Duodenal mucosa (tissue), 2 donors: ENCODE data around the gene ZNF22.

Experiments used
- H3K27ac ChIP-seq: one replicate; pipeline ENCODE4 v1.7.0; 2013; ENCODE audit warnings: low read depth, low read length
- H3K27me3 ChIP-seq, 2 donors: one replicate each; pipeline ENCODE4 v1.7.0; 2013; ENCODE audit warnings: low read length in 2 of 2, control low read depth in 1 of 2; ENCODE audit not compliant: insufficient read depth in 2 of 2, control insufficient read depth in 1 of 2
- H3K36me3 ChIP-seq, 2 donors: one replicate each; pipeline ENCODE4 v1.7.0; 2013; ENCODE audit warnings: low read length in 2 of 2, control low read depth in 1 of 2; ENCODE audit not compliant: insufficient read depth in 2 of 2, control insufficient read depth in 1 of 2
- H3K4me1 ChIP-seq, 2 donors: one replicate each; pipeline ENCODE4 v1.7.0; 2013; ENCODE audit warnings: low read length in 2 of 2, control low read depth in 1 of 2; ENCODE audit not compliant: insufficient read depth in 2 of 2, control insufficient read depth in 1 of 2
- H3K4me3 ChIP-seq, 2 donors: one replicate each; pipeline ENCODE4 v1.7.0; 2013; ENCODE audit warnings: low read length in 2 of 2, low read depth in 1 of 2
- H3K9ac ChIP-seq, 2 donors: one replicate each; pipeline ENCODE4 v1.7.0; 2013; ENCODE audit warnings: low read length in 2 of 2, low read depth in 1 of 2
- H3K9me3 ChIP-seq, 2 donors: one replicate each; pipeline ENCODE4 v1.7.0; 2013; ENCODE audit warnings: low read length in 2 of 2, control low read depth in 1 of 2; ENCODE audit not compliant: control insufficient read depth in 1 of 2

ZNF22 gene

GRCh38 chr10:45015590-45015989, 14.9 kb downstream of the ZNF22 start:
- no peaks in the 10 kb centered on the region for H3K4me1 ChIP-seq
- no peaks in the 10 kb centered on the region for H3K36me3 ChIP-seq
- no peak overlapping the region for H3K4me3 ChIP-seq
- no peak overlapping the region for H3K27ac ChIP-seq
- no peak overlapping the region for H3K9ac ChIP-seq
- H3K27me3 ChIP-seq: no peaks in the 10 kb centered on the region
- H3K9me3 ChIP-seq: no peaks in the 10 kb centered on the region

- H3K27me3 ChIP-seq: no peaks in the 10 kb centered on the region
- no peak overlapping the region for H3K4me3 ChIP-seq
- H3K4me1 ChIP-seq: no peaks in the 10 kb centered on the region
- no peak overlapping the region for H3K27ac ChIP-seq
- H3K36me3 ChIP-seq: no peaks in the 10 kb centered on the region
- no peak overlapping the region for H3K9ac ChIP-seq
- no peaks in the 10 kb centered on the region for H3K9me3 ChIP-seq
Observed at GRCh38 chr10:45023426-45023825, 22.7 kb downstream of the ZNF22 start.

GRCh38 chr10:45034301-45034700, 33.6 kb downstream of the ZNF22 start:
- H3K4me1 ChIP-seq: no peaks in the 10 kb centered on the region
- H3K27me3 ChIP-seq: peaks cover 0 to 8% of the 10 kb centered on the region in 2 donors
- no peaks in the 10 kb centered on the region for H3K36me3 ChIP-seq

GRCh38 chr10:45035673-45036072, 35.0 kb downstream of the ZNF22 start:
- Histone ChIP-seq H3K4me3 (no peak overlapping the region), H3K9ac (no peak overlapping the region), H3K36me3 (no peaks in the 10 kb centered on the region)

More at GRCh38 chr10:45034301-45034700, 33.6 kb downstream of the ZNF22 start:
- H3K4me3 ChIP-seq: no peak overlapping the region
- no peak overlapping the region for H3K27ac ChIP-seq
- peaks cover 0 to 3% of the 10 kb centered on the region in 2 donors for H3K9me3 ChIP-seq
- H3K9ac ChIP-seq: no peak overlapping the region

GRCh38 chr10:45040921-45041542, 40.3 kb downstream of the ZNF22 start:
- Histone ChIP-seq H3K27me3 (no peaks in the 10 kb centered on the region), H3K9ac (no peak overlapping the region), H3K4me3 (no peak overlapping the region), H3K36me3 (no peaks in the 10 kb centered on the region), H3K27ac (no peak overlapping the region), H3K4me1 (no peaks in the 10 kb centered on the region), H3K9me3 (no peaks in the 10 kb centered on the region)

More at GRCh38 chr10:45035673-45036072, 35.0 kb downstream of the ZNF22 start:
- Histone ChIP-seq H3K9me3 (peaks cover 0 to 3% of the 10 kb centered on the region in 2 donors), H3K27ac (no peak overlapping the region), H3K4me1 (no peaks in the 10 kb centered on the region), H3K27me3 (peaks cover 0 to 8% of the 10 kb centered on the region in 2 donors)

GRCh38 chr10:45044290-45044689, 43.6 kb downstream of the ZNF22 start:
- no peak overlapping the region for H3K9ac ChIP-seq
- H3K9me3 ChIP-seq: no peaks in the 10 kb centered on the region
- H3K27ac ChIP-seq: no peak overlapping the region
- no peaks in the 10 kb centered on the region for H3K36me3 ChIP-seq
- H3K4me1 ChIP-seq: no peaks in the 10 kb centered on the region
- H3K4me3 ChIP-seq: no peak overlapping the region
- no peaks in the 10 kb centered on the region for H3K27me3 ChIP-seq

GRCh38 chr10:45050551-45051235, 50.0 kb downstream of the ZNF22 start:
- no peak overlapping the region for H3K4me3 ChIP-seq

GRCh38 chr10:45052700-45053099, 52.0 kb downstream of the ZNF22 start:
- Histone ChIP-seq H3K36me3 (no peaks in the 10 kb centered on the region), H3K27ac (no peak overlapping the region), H3K9ac (no peak overlapping the region), H3K27me3 (no peaks in the 10 kb centered on the region), H3K4me1 (no peaks in the 10 kb centered on the region), H3K9me3 (no peaks in the 10 kb centered on the region), H3K4me3 (no peak overlapping the region)

More at GRCh38 chr10:45050551-45051235, 50.0 kb downstream of the ZNF22 start:
- Histone ChIP-seq H3K9me3 (no peaks in the 10 kb centered on the region), H3K36me3 (no peaks in the 10 kb centered on the region), H3K4me1 (no peaks in the 10 kb centered on the region), H3K9ac (no peak overlapping the region), H3K27ac (no peak overlapping the region), H3K27me3 (no peaks in the 10 kb centered on the region)

GRCh38 chr10:45053569-45054100, 52.9 kb downstream of the ZNF22 start:
- Histone ChIP-seq H3K9ac (no peak overlapping the region), H3K4me1 (no peaks in the 10 kb centered on the region), H3K4me3 (no peak overlapping the region), H3K36me3 (no peaks in the 10 kb centered on the region), H3K9me3 (no peaks in the 10 kb centered on the region), H3K27ac (no peak overlapping the region), H3K27me3 (no peaks in the 10 kb centered on the region)
